CD8-positive, alpha-beta memory T cell (primary cell): ENCODE data around the gene OSMR. TPM values are rescaled to one million over a fixed set of nuclear protein-coding genes. Genes with fewer than 3 reads are reported as not detected.

ENCODE experiments used
- CTCF ChIA-PET: fragments of 350-600 bp; sonication (Branson Sonifier 250); formaldehyde crosslinking; loops from one replicate; lab custom pipeline; 2021; ENCODE audit warnings: antibody characterized with exemption; lab: Charles Lee
- POLR2A ChIA-PET: fragments of 350-600 bp; sonication (Branson Sonifier 250); formaldehyde crosslinking; loops from one replicate; lab custom pipeline; 2021; ENCODE audit warnings: antibody characterized with exemption; lab: Charles Lee
- DNase-seq, 5 donors: peaks; one replicate each; pipeline versions ENCODE4 v3.0.0 to v3.0.0-alpha.2; 2020 to 2022; ENCODE audit warnings: mixed read lengths in 1 of 5
- H3K27ac ChIP-seq: one replicate; pipeline ENCODE4 v1.7.0; 2013; ENCODE audit warnings: low read depth, mild to moderate bottlenecking, low read length, moderate library complexity
- H3K27me3 ChIP-seq: 2 replicates; pipeline ENCODE4 v1.7.0; 2013; ENCODE audit warnings: low read length, mild to moderate bottlenecking; ENCODE audit not compliant: insufficient read depth, poor library complexity, severe bottlenecking
- H3K36me3 ChIP-seq: 2 replicates; pipeline ENCODE4 v1.7.0; 2013; ENCODE audit warnings: mild to moderate bottlenecking, low read length, moderate library complexity; ENCODE audit not compliant: insufficient read depth
- H3K4me1 ChIP-seq: 2 replicates; pipeline ENCODE4 v1.7.0; 2013; ENCODE audit warnings: mild to moderate bottlenecking, low read length, moderate library complexity; ENCODE audit not compliant: insufficient read depth
- H3K4me3 ChIP-seq: 2 replicates; pipeline ENCODE4 v1.7.0; 2013; ENCODE audit warnings: mild to moderate bottlenecking, low read length
- H3K9me3 ChIP-seq: 2 replicates; pipeline ENCODE4 v1.7.0; 2013; ENCODE audit warnings: mild to moderate bottlenecking, low read length
- H3K27ac Mint-ChIP-seq, 8 donors: one replicate each; pipeline ENCODE4 v1.8.0; 2020 to 2021; ENCODE audit warnings: mixed read lengths in 8 of 8, mild to moderate bottlenecking in 6 of 8, inconsistent platforms in 3 of 8, moderate library complexity in 3 of 8
- H3K27me3 Mint-ChIP-seq, 2 donors: one replicate each; pipeline ENCODE4 v1.8.0; 2020 to 2021; ENCODE audit warnings: mixed read lengths in 2 of 2, mild to moderate bottlenecking in 1 of 2, moderate library complexity in 1 of 2
- H3K36me3 Mint-ChIP-seq, 3 donors: one replicate each; pipeline ENCODE4 v1.8.0; 2020 to 2021; ENCODE audit warnings: mixed read lengths in 3 of 3, inconsistent platforms in 1 of 3, mild to moderate bottlenecking in 1 of 3
- H3K4me1 Mint-ChIP-seq, 3 donors: one replicate each; pipeline ENCODE4 v1.8.0; 2020 to 2021; ENCODE audit warnings: mixed read lengths in 3 of 3, inconsistent platforms in 1 of 3, mild to moderate bottlenecking in 1 of 3
- H3K4me3 Mint-ChIP-seq, 7 donors: one replicate each; pipeline ENCODE4 v1.8.0; 2020 to 2021; ENCODE audit warnings: mixed read lengths in 7 of 7, mild to moderate bottlenecking in 6 of 7, moderate library complexity in 4 of 7, inconsistent platforms in 2 of 7
- H3K9me3 Mint-ChIP-seq, 5 donors: one replicate each; pipeline ENCODE4 v1.8.0; 2020 to 2022; ENCODE audit warnings: mixed read lengths in 5 of 5, mild to moderate bottlenecking in 3 of 5, moderate library complexity in 2 of 5, inconsistent platforms in 1 of 5
- polyA plus RNA-seq: library from polyadenylated mRNA; unstranded; fragments of 300-500 nt; fragmentation: Illumina TruSeq; gene quantifications from one replicate; pipeline ENCODE4 v1.2.3, GENCODE V29; 2021
- total RNA-seq, 2 experiments: library from RNA; stranded (reverse); gene quantifications; one replicate each; pipeline ENCODE4 v1.2.3, GENCODE V29; 2021

OSMR gene
- total and polyA plus RNA-seq, 3 experiments from 2014 or later = not detected

DNA sequence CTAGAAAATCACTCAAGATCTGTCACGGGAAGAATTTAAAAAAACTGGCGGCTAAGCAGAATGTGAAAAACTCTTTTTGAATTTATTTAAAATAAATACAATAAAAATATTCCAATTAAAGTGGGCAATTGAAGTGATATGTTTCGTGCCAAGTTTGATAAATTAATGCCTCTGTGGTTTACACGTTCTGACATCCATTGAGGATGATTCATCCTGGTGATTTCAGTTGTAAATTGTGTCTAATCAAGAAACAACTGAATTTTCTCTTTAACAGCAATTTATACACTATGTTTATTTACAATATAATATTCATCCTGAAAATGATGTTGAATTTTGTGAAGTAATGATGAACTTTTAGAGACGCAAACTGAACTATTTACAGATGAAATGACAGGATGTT is 21.0 kb upstream of the OSMR start:
- POLR2A ChIA-PET = no interaction called here
- H3K27ac Mint-ChIP-seq = no peak overlapping the region
- no peaks in the 10 kb centered on the region for H3K4me1 ChIP-seq
- H3K4me1 Mint-ChIP-seq = no peaks in the 10 kb centered on the region
- CTCF ChIA-PET = no interaction called here
- no peaks in the 10 kb centered on the region for H3K9me3 ChIP-seq
- peaks cover 3 to 32% of the 10 kb centered on the region in 2 donors for H3K27me3 Mint-ChIP-seq
- no peaks in the 10 kb centered on the region for H3K36me3 Mint-ChIP-seq
- no peak for DNase-seq
- H3K27me3 ChIP-seq = no peaks in the 10 kb centered on the region
- peaks cover 0 to 3% (median 0%) of the 10 kb centered on the region in 5 donors for H3K9me3 Mint-ChIP-seq
- H3K4me3 ChIP-seq = no peak overlapping the region
- H3K27ac ChIP-seq = no peak overlapping the region
- no peaks in the 10 kb centered on the region for H3K36me3 ChIP-seq
- no peak overlapping the region for H3K4me3 Mint-ChIP-seq

DNA sequence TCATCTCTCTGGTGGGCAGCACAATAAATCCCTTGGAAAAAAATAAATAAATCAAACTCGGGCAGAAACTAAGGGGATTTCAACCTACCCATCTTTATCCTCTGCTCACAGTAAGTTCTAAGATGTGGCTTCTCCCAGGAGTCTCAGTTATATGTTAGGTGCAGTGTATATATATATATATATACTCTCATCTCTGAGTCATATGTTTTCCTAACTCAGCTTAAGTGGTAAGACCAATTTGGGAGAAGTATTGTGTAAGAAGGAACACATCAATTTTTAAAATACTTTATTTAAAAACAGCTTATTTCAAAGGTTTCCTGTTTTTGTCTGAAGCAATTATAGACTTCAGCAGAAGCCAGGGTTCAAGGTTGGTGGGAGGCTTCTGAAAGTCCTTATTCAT is 20.3 kb upstream of the OSMR start:
- Histone ChIP-seq H3K9me3 (no peaks in the 10 kb centered on the region), H3K27me3 (no peaks in the 10 kb centered on the region), H3K4me3 (no peak overlapping the region), H3K36me3 (no peaks in the 10 kb centered on the region), H3K27ac (no peak overlapping the region), H3K4me1 (no peaks in the 10 kb centered on the region)
- Mint-ChIP-seq H3K36me3 (no peaks in the 10 kb centered on the region), H3K27ac (no peak overlapping the region), H3K9me3 (peaks cover 0 to 3% (median 0%) of the 10 kb centered on the region in 5 donors), H3K4me3 (no peak overlapping the region), H3K4me1 (no peaks in the 10 kb centered on the region), H3K27me3 (peaks cover 3 to 35% of the 10 kb centered on the region in 2 donors)
- ChIA-PET POLR2A (no interaction called here), CTCF (no interaction called here)
- DNase-seq = no peak

DNA sequence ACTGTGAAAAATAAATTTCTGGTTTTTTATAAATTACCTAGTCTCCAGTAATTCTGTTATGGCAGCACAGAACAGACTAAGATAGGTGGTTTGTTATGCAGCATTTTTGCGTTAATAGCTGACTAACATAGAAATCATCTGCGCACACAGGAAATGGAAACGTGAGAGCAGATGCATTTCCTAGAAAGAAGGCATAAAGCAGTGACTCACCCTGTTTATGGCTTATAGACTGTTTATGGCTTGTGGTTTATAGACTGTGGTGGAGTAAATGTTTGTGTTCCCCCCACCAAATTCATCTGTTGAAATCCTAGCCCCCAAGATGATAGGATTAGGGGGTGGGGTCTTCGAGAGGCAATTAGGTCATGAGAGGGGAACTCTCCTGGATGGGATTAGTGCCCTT is 18.3 kb upstream of the OSMR start:
- H3K9me3 ChIP-seq = no peaks in the 10 kb centered on the region
- H3K9me3 Mint-ChIP-seq = no peaks in the 10 kb centered on the region
- H3K4me1 Mint-ChIP-seq = no peaks in the 10 kb centered on the region
- ChIA-PET POLR2A (no interaction called here), CTCF (no interaction called here)
- H3K4me3 Mint-ChIP-seq = no peak overlapping the region
- no peak overlapping the region for H3K4me3 ChIP-seq
- H3K27me3 ChIP-seq = no peaks in the 10 kb centered on the region
- no peak overlapping the region for H3K27ac Mint-ChIP-seq
- H3K36me3 ChIP-seq = no peaks in the 10 kb centered on the region
- no peak overlapping the region for H3K27ac ChIP-seq
- H3K36me3 Mint-ChIP-seq = no peaks in the 10 kb centered on the region
- no peak for DNase-seq
- H3K4me1 ChIP-seq = no peaks in the 10 kb centered on the region
- peaks cover 3 to 39% of the 10 kb centered on the region in 2 donors for H3K27me3 Mint-ChIP-seq

DNA sequence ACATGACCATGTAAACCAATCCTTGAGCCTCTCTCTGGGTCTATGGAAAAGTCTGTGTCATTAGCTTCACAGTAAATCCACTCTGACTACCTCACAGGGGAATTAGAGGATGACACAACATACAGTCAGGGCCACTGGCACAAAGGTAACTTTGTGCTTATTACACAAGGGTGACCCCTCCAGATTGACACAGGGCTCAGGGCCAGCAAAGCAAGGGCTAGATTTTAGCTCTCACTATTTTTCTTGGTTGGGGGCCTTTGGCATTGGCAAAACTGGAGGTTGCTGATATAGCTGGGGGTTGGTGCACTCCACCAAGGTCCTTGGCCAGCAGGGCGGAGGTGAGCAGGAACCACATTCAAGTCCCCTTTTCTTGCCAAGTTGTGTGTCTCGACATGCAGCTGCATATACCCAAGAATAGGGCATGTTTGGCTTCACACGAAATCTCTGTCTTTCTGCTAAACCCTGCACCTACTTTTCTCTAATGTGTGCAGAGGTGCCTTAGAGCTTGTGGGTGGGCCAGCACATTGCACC is 15.2 kb upstream of the OSMR start:
- DNase-seq = no peak
- H3K36me3 ChIP-seq = no peaks in the 10 kb centered on the region
- Mint-ChIP-seq H3K27me3 (peaks cover 5 to 35% of the 10 kb centered on the region in 2 donors), H3K4me3 (no peak overlapping the region), H3K9me3 (no peaks in the 10 kb centered on the region), H3K36me3 (no peaks in the 10 kb centered on the region), H3K27ac (no peak overlapping the region), H3K4me1 (no peaks in the 10 kb centered on the region)
- no peaks in the 10 kb centered on the region for H3K9me3 ChIP-seq
- H3K4me1 ChIP-seq = no peaks in the 10 kb centered on the region
- H3K27ac ChIP-seq = no peak overlapping the region
- ChIA-PET CTCF (interaction anchor here (0.6 to 1.4 kb wide), 2 partner anchors 83 to 250 kb away, joined by 3 read pairs; no protein-coding TSS in a partner anchor), POLR2A (no interaction called here)
- H3K4me3 ChIP-seq = no peak overlapping the region
- no peaks in the 10 kb centered on the region for H3K27me3 ChIP-seq

DNA sequence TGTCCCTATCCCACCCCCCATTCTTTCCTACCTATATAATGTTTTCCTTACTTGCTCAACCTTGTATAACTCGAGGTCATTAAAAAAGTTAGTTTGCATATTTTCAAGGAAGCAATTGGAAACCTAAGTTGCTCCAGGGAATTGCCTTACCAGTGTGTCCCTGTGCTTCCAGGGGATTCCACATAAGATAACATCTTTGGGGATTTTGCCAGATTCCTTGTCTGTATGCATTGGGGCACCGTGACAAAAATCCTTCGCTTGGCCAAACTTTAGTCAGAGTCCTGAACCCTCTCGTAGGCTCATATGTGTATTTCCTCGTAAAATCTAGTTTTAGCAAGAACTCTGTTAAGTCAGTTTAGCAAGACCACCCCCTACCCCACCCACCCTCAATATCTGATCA is 14.7 kb upstream of the OSMR start:
- Histone ChIP-seq H3K27ac (no peak overlapping the region), H3K4me1 (no peaks in the 10 kb centered on the region), H3K36me3 (no peaks in the 10 kb centered on the region), H3K9me3 (no peaks in the 10 kb centered on the region), H3K4me3 (no peak overlapping the region), H3K27me3 (no peaks in the 10 kb centered on the region)
- no peak for DNase-seq
- Mint-ChIP-seq H3K4me3 (no peak overlapping the region), H3K27me3 (peaks cover 5 to 35% of the 10 kb centered on the region in 2 donors), H3K9me3 (no peaks in the 10 kb centered on the region), H3K36me3 (no peaks in the 10 kb centered on the region), H3K27ac (no peak overlapping the region), H3K4me1 (no peaks in the 10 kb centered on the region)
- ChIA-PET CTCF (interaction anchor here (1.4 kb wide), 1 partner anchor 83 kb away, joined by 3 read pairs; no protein-coding TSS in a partner anchor), POLR2A (no interaction called here)

DNA sequence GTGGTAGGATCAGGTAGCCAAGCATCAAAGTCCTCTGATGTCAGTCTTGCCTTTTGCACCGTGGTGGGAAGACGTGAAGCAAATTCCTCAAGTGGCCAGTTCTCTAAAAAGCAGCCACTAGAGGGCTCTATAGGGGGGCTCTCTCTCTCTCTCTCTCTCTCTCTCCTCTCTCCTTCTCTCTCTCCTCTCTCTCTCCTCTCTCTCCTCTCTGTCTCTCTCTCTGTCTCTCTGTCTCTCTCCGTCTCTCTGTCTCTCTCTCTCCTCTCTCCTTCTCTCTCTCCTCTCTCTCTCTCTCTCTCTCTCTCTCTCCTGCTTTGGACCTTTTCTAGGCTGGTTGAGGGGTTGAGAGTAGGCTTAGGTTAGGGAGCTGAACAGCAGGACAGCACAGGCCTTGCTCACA is 13.9 kb upstream of the OSMR start:
- no peak for DNase-seq
- H3K36me3 ChIP-seq = no peaks in the 10 kb centered on the region
- Mint-ChIP-seq H3K36me3 (no peaks in the 10 kb centered on the region), H3K4me3 (no peak overlapping the region), H3K4me1 (no peaks in the 10 kb centered on the region), H3K27me3 (peaks cover 2 to 27% of the 10 kb centered on the region in 2 donors), H3K27ac (no peak overlapping the region), H3K9me3 (no peaks in the 10 kb centered on the region)
- ChIA-PET CTCF (interaction anchor here (1.4 kb wide), 1 partner anchor 84 kb away, joined by 3 read pairs; no protein-coding TSS in a partner anchor), POLR2A (no interaction called here)
- H3K4me1 ChIP-seq = no peaks in the 10 kb centered on the region
- H3K9me3 ChIP-seq = no peaks in the 10 kb centered on the region
- H3K27me3 ChIP-seq = no peaks in the 10 kb centered on the region
- H3K27ac ChIP-seq = no peak overlapping the region
- H3K4me3 ChIP-seq = no peak overlapping the region

DNA sequence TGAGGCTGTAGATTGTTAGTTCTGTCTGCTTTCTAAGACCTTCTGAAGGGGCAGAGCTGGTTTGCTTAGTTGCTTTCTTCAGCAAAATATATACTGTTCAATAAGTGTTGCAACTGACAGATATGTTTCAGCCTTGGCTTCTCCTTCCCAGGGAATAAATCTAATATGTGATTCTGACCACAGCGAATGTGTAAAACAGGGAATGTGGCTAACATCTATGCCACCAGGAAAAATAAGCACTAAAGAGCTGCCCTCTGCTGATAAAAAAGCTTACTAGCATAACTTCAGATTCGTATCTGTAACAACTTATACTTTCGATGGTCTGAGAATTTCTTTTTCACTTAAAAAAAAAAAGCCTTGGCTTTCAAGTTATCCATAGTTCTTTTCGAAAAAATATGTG is 13.0 kb upstream of the OSMR start:
- no peak overlapping the region for H3K4me3 Mint-ChIP-seq
- Histone ChIP-seq H3K9me3 (no peaks in the 10 kb centered on the region), H3K27me3 (no peaks in the 10 kb centered on the region), H3K27ac (no peak overlapping the region), H3K4me1 (no peaks in the 10 kb centered on the region), H3K4me3 (no peak overlapping the region), H3K36me3 (no peaks in the 10 kb centered on the region)
- peaks cover 4 to 31% of the 10 kb centered on the region in 2 donors for H3K27me3 Mint-ChIP-seq
- no peak overlapping the region for H3K27ac Mint-ChIP-seq
- DNase-seq = no peak
- H3K36me3 Mint-ChIP-seq = no peaks in the 10 kb centered on the region
- H3K9me3 Mint-ChIP-seq = no peaks in the 10 kb centered on the region
- CTCF ChIA-PET = no interaction called here
- POLR2A ChIA-PET = no interaction called here
- H3K4me1 Mint-ChIP-seq = no peaks in the 10 kb centered on the region

DNA sequence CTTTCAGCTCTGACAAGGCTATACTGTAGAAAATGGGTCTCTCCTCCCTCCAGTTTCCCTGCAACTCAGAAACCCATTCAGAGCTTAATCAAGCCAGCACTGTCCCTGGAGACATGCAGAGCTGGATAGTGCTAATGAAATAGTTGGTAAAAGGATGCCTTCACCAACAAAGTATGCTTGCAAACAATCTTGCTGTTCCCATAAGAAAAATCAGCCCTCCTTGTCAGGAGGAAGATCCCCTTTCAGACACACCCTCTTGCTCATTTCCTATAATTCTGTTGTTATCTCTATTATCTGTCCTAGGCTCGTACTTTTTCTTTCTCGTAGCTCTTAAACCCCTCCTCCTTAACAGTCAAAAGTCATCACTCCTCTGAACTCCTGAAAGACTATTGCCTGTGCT is 9.9 kb upstream of the OSMR start:
- H3K27me3 ChIP-seq = no peaks in the 10 kb centered on the region
- no peak overlapping the region for H3K4me3 ChIP-seq
- no peaks in the 10 kb centered on the region for H3K36me3 ChIP-seq
- H3K36me3 Mint-ChIP-seq = no peaks in the 10 kb centered on the region
- ChIA-PET CTCF (no interaction called here), POLR2A (no interaction called here)
- H3K4me1 Mint-ChIP-seq = no peaks in the 10 kb centered on the region
- no peak for DNase-seq
- H3K9me3 ChIP-seq = no peaks in the 10 kb centered on the region
- no peak overlapping the region for H3K4me3 Mint-ChIP-seq
- no peak overlapping the region for H3K27ac ChIP-seq
- H3K4me1 ChIP-seq = no peaks in the 10 kb centered on the region
- no peak overlapping the region for H3K27ac Mint-ChIP-seq
- H3K27me3 Mint-ChIP-seq = peaks cover 6 to 31% of the 10 kb centered on the region in 2 donors
- H3K9me3 Mint-ChIP-seq = no peaks in the 10 kb centered on the region
